ENCODE measurements around the gene KRTAP5-2. TPM values are rescaled to one million over a fixed set of nuclear protein-coding genes. Genes with fewer than 3 reads are reported as not detected.

The KRTAP5-2 gene
- total and polyA plus RNA-seq, 7 donors, result not detected

DNA sequence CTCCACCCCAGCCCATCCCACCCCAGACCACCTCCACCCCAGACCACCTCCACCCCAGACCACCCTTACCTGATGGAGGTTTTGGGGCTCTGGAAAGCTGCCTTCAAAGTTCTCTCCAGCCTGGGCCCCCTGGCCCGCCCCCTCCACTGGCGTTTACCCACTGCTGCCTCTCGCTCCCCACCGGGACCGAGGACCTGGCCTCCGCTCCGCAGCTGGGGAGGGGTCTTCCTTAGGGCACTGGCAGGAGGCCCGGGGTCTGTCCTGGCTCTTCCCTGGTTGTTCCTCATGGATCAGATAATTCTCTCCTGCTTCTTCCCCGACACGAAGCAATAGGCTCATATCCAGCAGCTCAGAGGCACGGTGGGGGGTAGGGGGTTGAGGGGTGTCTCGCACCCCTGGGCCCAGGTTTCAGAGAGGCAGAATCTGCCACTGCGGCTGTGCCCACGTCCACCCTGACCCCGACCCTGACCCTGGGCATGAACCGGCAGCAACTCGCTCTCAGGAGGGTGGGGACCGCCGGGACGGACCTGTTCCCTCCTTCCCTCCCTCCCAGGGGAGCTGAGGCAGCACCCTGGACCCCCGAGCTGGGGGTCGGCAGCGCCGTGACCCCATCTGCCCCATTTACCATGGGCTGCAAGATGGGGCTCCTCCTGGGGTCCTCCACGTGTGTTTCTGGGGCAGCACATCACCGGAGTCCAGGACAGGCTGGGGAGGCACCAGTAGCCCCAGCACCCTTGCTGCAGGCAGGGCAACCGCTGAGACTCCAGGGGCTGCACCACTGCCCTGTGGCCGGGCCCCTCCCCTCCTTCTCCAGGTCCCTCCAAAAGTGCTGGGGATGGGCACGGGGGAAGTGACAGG, 44.4 kb upstream of the KRTAP5-2 start:
- Histone ChIP-seq H3K27me3 (ENCODE audit: insufficient read depth in 3 of 3, low read length in 2 of 3) (peaks cover 0 to 35% (median 0%) of the 10 kb centered on the region in 3 donors), H3K27ac (no peak overlapping the region), H3K9me3 (no peaks in the 10 kb centered on the region), H3K36me3 (ENCODE audit: insufficient read depth in 1 of 2, low read depth in 1 of 2) (no peaks in the 10 kb centered on the region), H3K4me1 (no peaks in the 10 kb centered on the region), H3K4me3 (no peak overlapping the region)
- intact Hi-C loops (cut with DNase I), result no loop called here
- TF ChIP-seq, protein P1, sequence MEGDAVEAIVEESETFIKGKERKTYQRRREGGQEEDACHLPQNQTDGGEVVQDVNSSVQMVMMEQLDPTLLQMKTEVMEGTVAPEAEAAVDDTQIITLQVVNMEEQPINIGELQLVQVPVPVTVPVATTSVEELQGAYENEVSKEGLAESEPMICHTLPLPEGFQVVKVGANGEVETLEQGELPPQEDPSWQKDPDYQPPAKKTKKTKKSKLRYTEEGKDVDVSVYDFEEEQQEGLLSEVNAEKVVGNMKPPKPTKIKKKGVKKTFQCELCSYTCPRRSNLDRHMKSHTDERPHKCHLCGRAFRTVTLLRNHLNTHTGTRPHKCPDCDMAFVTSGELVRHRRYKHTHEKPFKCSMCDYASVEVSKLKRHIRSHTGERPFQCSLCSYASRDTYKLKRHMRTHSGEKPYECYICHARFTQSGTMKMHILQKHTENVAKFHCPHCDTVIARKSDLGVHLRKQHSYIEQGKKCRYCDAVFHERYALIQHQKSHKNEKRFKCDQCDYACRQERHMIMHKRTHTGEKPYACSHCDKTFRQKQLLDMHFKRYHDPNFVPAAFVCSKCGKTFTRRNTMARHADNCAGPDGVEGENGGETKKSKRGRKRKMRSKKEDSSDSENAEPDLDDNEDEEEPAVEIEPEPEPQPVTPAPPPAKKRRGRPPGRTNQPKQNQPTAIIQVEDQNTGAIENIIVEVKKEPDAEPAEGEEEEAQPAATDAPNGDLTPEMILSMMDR (IDR thresholded peaks at IDR 0.05), result no peak
- WGBS, 3 donors, result 80 to 85% (median 80%) methylated on average over 28 to 29 of the region's 29 CpGs
- DNase-seq (no peak), ATAC-seq (no peak)

- Histone ChIP-seq H3K9me3 (no peaks in the 10 kb centered on the region), H3K36me3 (ENCODE audit: insufficient read depth in 1 of 2, low read depth in 1 of 2) (no peaks in the 10 kb centered on the region), H3K4me3 (no peak overlapping the region), H3K27me3 (ENCODE audit: insufficient read depth in 3 of 3, low read length in 2 of 3) (peaks cover 0 to 39% (median 0%) of the 10 kb centered on the region in 3 donors), H3K4me1 (no peaks in the 10 kb centered on the region), H3K27ac (no peak overlapping the region)
- ATAC-seq (no peak), DNase-seq (peak in 1 of 2 donors; percentile 26)
- 84 to 89% (median 89%) methylated on average over 15 of the region's 15 CpGs for WGBS, 3 donors
- TF ChIP-seq, protein P1 (IDR thresholded peaks at IDR 0.05), result no peak
- intact Hi-C loops (cut with DNase I), result no loop called here
These were observed 43.0 kb upstream of the KRTAP5-2 start for GRCh38 chr11:1641096-1641495.

DNA sequence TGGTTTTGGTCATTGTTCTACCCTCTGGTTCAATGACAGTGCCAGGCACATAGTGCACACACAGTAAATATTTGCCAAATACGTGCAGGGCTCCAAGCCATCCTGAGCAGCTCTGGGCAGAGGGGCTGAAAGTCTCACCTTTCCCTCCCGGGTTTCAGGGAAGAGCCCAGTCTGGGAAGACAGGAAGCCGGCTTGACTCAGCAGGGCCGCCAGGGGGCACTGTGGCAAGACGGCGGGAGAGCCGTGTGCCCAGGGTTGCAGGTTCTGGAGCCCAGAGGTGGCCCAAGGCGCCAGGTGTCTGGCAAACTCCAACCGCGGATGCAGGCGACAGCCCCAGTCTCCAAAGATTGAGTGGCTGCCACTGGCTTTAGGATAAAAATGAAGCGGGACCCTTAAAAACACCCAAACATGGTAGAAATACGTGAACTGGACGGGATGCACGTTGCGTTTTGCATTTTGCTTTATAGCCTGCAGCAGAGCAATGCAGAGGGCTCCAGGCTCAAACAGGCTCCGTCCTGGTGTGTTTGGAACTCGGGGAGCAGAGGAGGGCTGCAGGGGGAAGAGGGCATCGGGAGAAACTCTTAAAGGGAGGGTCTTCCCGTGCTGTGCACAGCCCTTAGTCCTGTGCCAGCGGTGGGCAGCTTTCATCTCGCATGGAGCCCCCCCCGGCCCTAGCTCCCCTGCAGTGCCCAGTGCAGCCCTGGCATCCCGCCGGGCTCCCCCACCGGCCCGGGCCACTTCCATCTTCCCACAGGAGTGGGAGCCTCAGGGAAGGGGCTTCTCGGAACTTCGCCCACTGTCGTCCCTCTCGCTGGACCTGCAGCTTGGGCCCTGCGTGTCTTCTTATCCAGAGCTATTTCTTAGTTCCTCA, 42.2 kb upstream of the KRTAP5-2 start:
- no peak overlapping the region for H3K4me3 ChIP-seq
- H3K4me1 ChIP-seq, result no peaks in the 10 kb centered on the region
- 51 to 55% (median 53%) methylated on average over 31 to 32 of the region's 32 CpGs for WGBS, 3 donors
- H3K9me3 ChIP-seq, result no peaks in the 10 kb centered on the region
- H3K27me3 ChIP-seq (ENCODE audit: insufficient read depth in 3 of 3, low read length in 2 of 3), result peaks cover 0 to 39% (median 0%) of the 10 kb centered on the region in 3 donors
- peak in 3 of 4 donors; percentile 39 to 69 (median 68) for ATAC-seq
- no peaks in the 10 kb centered on the region for H3K36me3 ChIP-seq (ENCODE audit: insufficient read depth in 1 of 2, low read depth in 1 of 2)
- H3K27ac ChIP-seq, result no peak overlapping the region
- intact Hi-C loops (cut with DNase I), result no loop called here
- TF ChIP-seq, protein P1 (IDR thresholded peaks at IDR 0.05), result peak; percentile 68
- DNase-seq, result no peak

- intact Hi-C loops (cut with DNase I), result no loop called here
- 43 to 52% (median 48%) methylated on average over 15 of the region's 15 CpGs for WGBS, 3 donors
- no peak overlapping the region for H3K27ac ChIP-seq
- no peaks in the 10 kb centered on the region for H3K4me1 ChIP-seq
- no peak for ATAC-seq
- no peaks in the 10 kb centered on the region for H3K9me3 ChIP-seq
- TF ChIP-seq, protein P1 (IDR thresholded peaks at IDR 0.05), result no peak
- no peak for DNase-seq
- H3K36me3 ChIP-seq (ENCODE audit: insufficient read depth in 1 of 2, low read depth in 1 of 2), result no peaks in the 10 kb centered on the region
- H3K4me3 ChIP-seq, result no peak overlapping the region
- H3K27me3 ChIP-seq (ENCODE audit: insufficient read depth in 3 of 3, low read length in 2 of 3), result peaks cover 0 to 39% (median 0%) of the 10 kb centered on the region in 3 donors
These were observed 41.6 kb upstream of the KRTAP5-2 start for GRCh38 chr11:1639666-1640065.

Measured in psoas muscle (tissue), 8 donors.